ENCODE data around the gene NOP53. TPM values are rescaled to one million over a fixed set of nuclear protein-coding genes. Genes with fewer than 3 reads are reported as not detected.
A peak's percentile ranks its signal among the peaks of the same experiment; 100 is the strongest.
"Not testable (repeated sequence)": the region's sequence is repeated elsewhere in the genome, so short reads cannot be mapped to it uniquely, and the experiment has no call there.

Gene NOP53
- polyA plus RNA-seq, 1 donor from 2014 or later, result 87.0 TPM

GRCh38 chr19:47742634-47743033 is 2.7 kb upstream of the NOP53 start:
- Histone ChIP-seq H3K36me3 (ENCODE audit: insufficient read depth, low read length) (no peaks in the 10 kb centered on the region), H3K27me3 (ENCODE audit: insufficient read depth, low read depth, low read length) (no peaks in the 10 kb centered on the region), H3F3A (ENCODE audit: insufficient read depth, low read length, poor library complexity, severe bottlenecking) (no peaks in the 10 kb centered on the region), H3K9me3 (ENCODE audit: low read length) (no peaks in the 10 kb centered on the region), H3K9me2 (ENCODE audit: insufficient read depth, low read length) (no peaks in the 10 kb centered on the region), H4K20me1 (ENCODE audit: insufficient read depth) (no peaks in the 10 kb centered on the region), H3K27ac (ENCODE audit: low read length) (no peak overlapping the region), H3K4me2 (ENCODE audit: low read length) (no peak overlapping the region), H3K4me3 (ENCODE audit: low read length) (no peak overlapping the region), H3K9ac (ENCODE audit: low read length) (no peak overlapping the region), H2AFZ (ENCODE audit: low read depth, low read length) (no peak overlapping the region), H3K79me2 (replicated peaks; ENCODE audit: insufficient read depth, low read length) (peaks cover 12% of the 10 kb centered on the region)
- TF ChIP-seq, protein P1, sequence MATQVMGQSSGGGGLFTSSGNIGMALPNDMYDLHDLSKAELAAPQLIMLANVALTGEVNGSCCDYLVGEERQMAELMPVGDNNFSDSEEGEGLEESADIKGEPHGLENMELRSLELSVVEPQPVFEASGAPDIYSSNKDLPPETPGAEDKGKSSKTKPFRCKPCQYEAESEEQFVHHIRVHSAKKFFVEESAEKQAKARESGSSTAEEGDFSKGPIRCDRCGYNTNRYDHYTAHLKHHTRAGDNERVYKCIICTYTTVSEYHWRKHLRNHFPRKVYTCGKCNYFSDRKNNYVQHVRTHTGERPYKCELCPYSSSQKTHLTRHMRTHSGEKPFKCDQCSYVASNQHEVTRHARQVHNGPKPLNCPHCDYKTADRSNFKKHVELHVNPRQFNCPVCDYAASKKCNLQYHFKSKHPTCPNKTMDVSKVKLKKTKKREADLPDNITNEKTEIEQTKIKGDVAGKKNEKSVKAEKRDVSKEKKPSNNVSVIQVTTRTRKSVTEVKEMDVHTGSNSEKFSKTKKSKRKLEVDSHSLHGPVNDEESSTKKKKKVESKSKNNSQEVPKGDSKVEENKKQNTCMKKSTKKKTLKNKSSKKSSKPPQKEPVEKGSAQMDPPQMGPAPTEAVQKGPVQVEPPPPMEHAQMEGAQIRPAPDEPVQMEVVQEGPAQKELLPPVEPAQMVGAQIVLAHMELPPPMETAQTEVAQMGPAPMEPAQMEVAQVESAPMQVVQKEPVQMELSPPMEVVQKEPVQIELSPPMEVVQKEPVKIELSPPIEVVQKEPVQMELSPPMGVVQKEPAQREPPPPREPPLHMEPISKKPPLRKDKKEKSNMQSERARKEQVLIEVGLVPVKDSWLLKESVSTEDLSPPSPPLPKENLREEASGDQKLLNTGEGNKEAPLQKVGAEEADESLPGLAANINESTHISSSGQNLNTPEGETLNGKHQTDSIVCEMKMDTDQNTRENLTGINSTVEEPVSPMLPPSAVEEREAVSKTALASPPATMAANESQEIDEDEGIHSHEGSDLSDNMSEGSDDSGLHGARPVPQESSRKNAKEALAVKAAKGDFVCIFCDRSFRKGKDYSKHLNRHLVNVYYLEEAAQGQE (IDR thresholded peaks at IDR 0.05; ENCODE audit: borderline replicate concordance), result no peak
- TF ChIP-seq POLR2AphosphoS5 (IDR thresholded peaks at IDR 0.05), result no peak
- no peak for TF ChIP-seq MXI1 (conservative IDR thresholded peaks at IDR 0.05; ENCODE audit: poor library complexity, severe bottlenecking)
- no peak for TF ChIP-seq TAF1 (IDR thresholded peaks at IDR 0.05; ENCODE audit: low read depth)
- no peak for TF ChIP-seq EZH2 (IDR thresholded peaks at IDR 0.05; ENCODE audit: borderline replicate concordance, insufficient read depth, low read length, poor library complexity, severe bottlenecking)
- no peak for TF ChIP-seq SMC3 (conservative IDR thresholded peaks at IDR 0.05; ENCODE audit: poor library complexity)
- no peak for TF ChIP-seq CTCF (IDR thresholded peaks at IDR 0.05; ENCODE audit: poor library complexity, severe bottlenecking)
- TF ChIP-seq EP300 (conservative IDR thresholded peaks at IDR 0.05; ENCODE audit: poor library complexity, severe bottlenecking), result no peak
- TF ChIP-seq RAD21 (conservative IDR thresholded peaks at IDR 0.05), result no peak

DNA sequence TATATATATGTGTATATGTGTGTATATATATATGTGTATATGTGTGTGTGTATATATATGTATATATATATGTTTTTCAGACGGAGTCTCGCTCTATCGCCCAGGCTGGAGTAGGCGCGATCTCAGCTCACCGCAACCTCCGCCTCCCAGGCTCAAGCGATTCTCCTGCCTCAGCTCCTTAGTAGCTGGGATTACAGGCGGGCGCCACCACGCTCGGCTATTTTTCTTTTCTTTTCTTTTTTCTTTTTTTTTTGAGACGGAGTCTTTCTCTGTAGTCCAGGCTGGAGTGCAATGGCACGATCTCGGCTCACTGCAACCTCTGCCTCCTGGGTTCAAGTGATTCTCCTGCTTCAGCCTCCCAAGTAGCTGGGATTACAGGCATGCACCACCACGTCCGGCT is 783 bp downstream of the NOP53 start:
- Histone ChIP-seq H3K4me3 (ENCODE audit: low read length) (peak overlapping the region; percentile 82), H3K79me2 (replicated peaks; ENCODE audit: insufficient read depth, low read length) (peaks cover 12% of the 10 kb centered on the region), H3K27ac (ENCODE audit: low read length) (peak overlapping the region; percentile 91), H3K4me2 (ENCODE audit: low read length) (peak overlapping the region; percentile 62), H3K9ac (ENCODE audit: low read length) (peak overlapping the region; percentile 91)
- H3F3A ChIP-seq (ENCODE audit: insufficient read depth, low read length, poor library complexity, severe bottlenecking); H3K36me3 ChIP-seq (ENCODE audit: insufficient read depth, low read length); H4K20me1 ChIP-seq (ENCODE audit: insufficient read depth); H3K27me3 ChIP-seq (ENCODE audit: insufficient read depth, low read depth, low read length); H3K9me2 ChIP-seq (ENCODE audit: insufficient read depth, low read length); H3K9me3 ChIP-seq (ENCODE audit: low read length); H2AFZ ChIP-seq (ENCODE audit: low read depth, low read length): not testable (repeated sequence)

DNA sequence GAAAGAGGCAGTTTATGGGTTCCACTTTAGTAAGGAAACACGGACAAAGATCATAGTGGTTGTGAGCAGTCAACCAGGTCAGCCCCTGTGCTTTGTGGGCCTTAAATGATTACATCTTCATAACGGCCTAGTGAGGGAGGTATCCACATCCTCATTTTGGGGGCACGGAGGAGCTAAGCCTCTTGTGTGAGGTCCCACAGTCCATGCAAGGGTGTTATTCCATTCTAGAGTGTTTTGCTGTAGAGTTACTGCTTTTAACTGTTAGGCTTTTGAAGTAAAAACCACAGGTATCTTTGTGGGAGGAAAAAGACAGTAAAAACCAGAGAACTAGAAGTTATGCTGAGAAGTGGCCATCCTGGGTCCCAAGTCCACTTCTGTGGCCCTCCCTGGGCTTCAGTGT is 4.0 kb downstream of the NOP53 start:
- no peaks in the 10 kb centered on the region for H3K27me3 ChIP-seq (ENCODE audit: insufficient read depth, low read depth, low read length)
- no peaks in the 10 kb centered on the region for H3K36me3 ChIP-seq (ENCODE audit: insufficient read depth, low read length)
- H3K79me2 ChIP-seq (replicated peaks; ENCODE audit: insufficient read depth, low read length), result peaks cover 12% of the 10 kb centered on the region
- H3K9me3 ChIP-seq (ENCODE audit: low read length), result no peaks in the 10 kb centered on the region
- TF ChIP-seq RAD21 (conservative IDR thresholded peaks at IDR 0.05) (no peak), TAF1 (IDR thresholded peaks at IDR 0.05; ENCODE audit: low read depth) (no peak), POLR2AphosphoS5 (IDR thresholded peaks at IDR 0.05) (no peak), SMC3 (conservative IDR thresholded peaks at IDR 0.05; ENCODE audit: poor library complexity) (no peak), EP300 (conservative IDR thresholded peaks at IDR 0.05; ENCODE audit: poor library complexity, severe bottlenecking) (no peak), EZH2 (IDR thresholded peaks at IDR 0.05; ENCODE audit: borderline replicate concordance, insufficient read depth, low read length, poor library complexity, severe bottlenecking) (no peak), CTCF (IDR thresholded peaks at IDR 0.05; ENCODE audit: poor library complexity, severe bottlenecking) (no peak)
- TF ChIP-seq, protein P1 (IDR thresholded peaks at IDR 0.05; ENCODE audit: borderline replicate concordance), result no peak
- H3K4me3 ChIP-seq (ENCODE audit: low read length), result no peak overlapping the region
- H3K9me2 ChIP-seq (ENCODE audit: insufficient read depth, low read length), result no peaks in the 10 kb centered on the region
- no peak overlapping the region for H2AFZ ChIP-seq (ENCODE audit: low read depth, low read length)
- no peak overlapping the region for H3K9ac ChIP-seq (ENCODE audit: low read length)
- no peak overlapping the region for H3K27ac ChIP-seq (ENCODE audit: low read length)
- H3K4me2 ChIP-seq (ENCODE audit: low read length), result no peak overlapping the region
- no peaks in the 10 kb centered on the region for H3F3A ChIP-seq (ENCODE audit: insufficient read depth, low read length, poor library complexity, severe bottlenecking)
- H4K20me1 ChIP-seq (ENCODE audit: insufficient read depth), result no peaks in the 10 kb centered on the region
